Keratinocyte (primary cell): Measurements from ENCODE around the gene SLC38A8. TPM values are rescaled to one million over a fixed set of nuclear protein-coding genes. Genes with fewer than 3 reads are reported as not detected.

Experiments
- DNase-seq: peaks from one replicate; pipeline ENCODE4 v3.0.0-alpha.2; 2011; ENCODE audit warnings: low read depth, missing footprints, low spot score
- FAIRE-seq: peaks from 2 replicates; lab custom pipeline; 2011; peaks lifted over from hg19 to GRCh38; lab: Jason Lieb, UNC
- H2AFZ ChIP-seq: 2 replicates; pipeline ENCODE4 v1.6.0; 2012; ENCODE audit warnings: low read length, control low read depth, inconsistent platforms; ENCODE audit not compliant: control insufficient read depth
- H3K27ac ChIP-seq: 2 replicates; pipeline ENCODE4 v1.5.1; 2011; ENCODE audit warnings: low read length; ENCODE audit not compliant: control insufficient read depth, insufficient read depth
- H3K27me3 ChIP-seq: 3 replicates; pipeline ENCODE4 v1.6.0; 2011; ENCODE audit warnings: low read length; ENCODE audit not compliant: control insufficient read depth, insufficient read depth; ENCODE audit errors: extremely low read depth
- H3K36me3 ChIP-seq, 2 experiments: 2 replicates in 1 of 2; 3 replicates in 1 of 2; pipeline ENCODE4 v1.5.1; 2011; ENCODE audit warnings: low read length in 2 of 2, mild to moderate bottlenecking in 1 of 2; ENCODE audit not compliant: control insufficient read depth in 2 of 2, insufficient read depth in 2 of 2; ENCODE audit errors: extremely low read depth in 1 of 2
- H3K4me1 ChIP-seq: 3 replicates; pipeline ENCODE4 v1.5.1; 2011; ENCODE audit warnings: low read length; ENCODE audit not compliant: control insufficient read depth, insufficient read depth; ENCODE audit errors: extremely low read depth
- H3K4me2 ChIP-seq: 3 replicates; pipeline ENCODE4 v1.6.0; 2011; ENCODE audit warnings: low read depth, low read length; ENCODE audit not compliant: control insufficient read depth, insufficient read depth; ENCODE audit errors: extremely low read depth
- H3K4me3 ChIP-seq, 3 experiments: fragments of 200-600 bp in 1 of 3; sonication (generic) in 1 of 3; 2 replicates in 2 of 3; 3 replicates in 1 of 3; pipeline ENCODE4 v1.5.1; 2011 to 2016; ENCODE audit warnings: low read length in 3 of 3, mild to moderate bottlenecking in 3 of 3, control low read depth in 2 of 3, inconsistent platforms in 1 of 3, low read depth in 1 of 3, mixed read lengths in 1 of 3, mixed run types in 1 of 3, moderate library complexity in 1 of 3; ENCODE audit not compliant: control insufficient read depth in 2 of 3, insufficient read depth in 2 of 3; ENCODE audit errors: extremely low read depth in 1 of 3
- H3K79me2 ChIP-seq: 2 replicates; pipeline ENCODE4 v1.6.0; 2012; ENCODE audit warnings: low read length; ENCODE audit not compliant: control insufficient read depth, insufficient read depth
- H3K9ac ChIP-seq: 3 replicates; pipeline ENCODE4 v1.6.0; 2011; ENCODE audit warnings: low read length; ENCODE audit not compliant: control insufficient read depth, insufficient read depth; ENCODE audit errors: extremely low read depth
- H3K9me1 ChIP-seq: 3 replicates; pipeline ENCODE4 v1.6.0; 2011; ENCODE audit warnings: low read length; ENCODE audit not compliant: control insufficient read depth, insufficient read depth; ENCODE audit errors: extremely low read depth
- H3K9me3 ChIP-seq: 2 replicates; pipeline ENCODE4 v1.5.1; 2012; ENCODE audit warnings: low read depth, low read length; ENCODE audit not compliant: control insufficient read depth
- H4K20me1 ChIP-seq: 3 replicates; pipeline ENCODE4 v1.6.0; 2011; ENCODE audit warnings: low read length; ENCODE audit not compliant: control insufficient read depth, insufficient read depth; ENCODE audit errors: extremely low read depth
- CTCF ChIP-seq, 3 experiments: IDR thresholded peaks in 1 of 3; conservative IDR thresholded peaks in 1 of 3; optimal IDR thresholded peaks in 1 of 3; 2 replicates in 2 of 3; 3 replicates in 1 of 3; pipeline versions ENCODE3 to v1.5.1; 2011; ENCODE audit warnings: low read length in 3 of 3, mild to moderate bottlenecking in 3 of 3, moderate library complexity in 2 of 3, control low read depth in 1 of 3, inconsistent platforms in 1 of 3; ENCODE audit not compliant: insufficient read depth in 2 of 3; ENCODE audit errors: extremely low read depth in 1 of 3
- EZH2 ChIP-seq: IDR thresholded peaks from one replicate; pipeline ENCODE4 v1.6.1; 2012; ENCODE audit warnings: inconsistent platforms, mild to moderate bottlenecking, low read length, moderate library complexity
- dilution Hi-C: fragments of 300-500 bp; cut with MboI; formaldehyde crosslinking; loops from one replicate; pipeline ENCODE4 v1.7.0; 2020; ENCODE audit warnings: low sequenced_read_pairs; ENCODE audit not compliant: extremely low pct_ligation_motif_present
- polyA plus RNA-seq, 5 experiments: library from polyadenylated mRNA; depleted of rRNA in 3 of 5; stranded (reverse) in 3 of 5; stranded (forward) in 1 of 5; unstranded in 1 of 5; fragments of >200 nt; gene quantifications; 1 replicate in 1 of 5; 2 replicates in 3 of 5; 3 replicates in 1 of 5; pipeline versions ENCODE4 v1.2.1 to v1.2.3, GENCODE V29; 2011 to 2012; ENCODE audit warnings: missing spikeins in 2 of 5, low read depth in 1 of 5, low replicate concordance in 1 of 5

SLC38A8 gene
- polyA plus RNA-seq, 1 donor (not counting 4 experiments of a cell fraction or from before 2014, with no cell fraction given): not detected

DNA sequence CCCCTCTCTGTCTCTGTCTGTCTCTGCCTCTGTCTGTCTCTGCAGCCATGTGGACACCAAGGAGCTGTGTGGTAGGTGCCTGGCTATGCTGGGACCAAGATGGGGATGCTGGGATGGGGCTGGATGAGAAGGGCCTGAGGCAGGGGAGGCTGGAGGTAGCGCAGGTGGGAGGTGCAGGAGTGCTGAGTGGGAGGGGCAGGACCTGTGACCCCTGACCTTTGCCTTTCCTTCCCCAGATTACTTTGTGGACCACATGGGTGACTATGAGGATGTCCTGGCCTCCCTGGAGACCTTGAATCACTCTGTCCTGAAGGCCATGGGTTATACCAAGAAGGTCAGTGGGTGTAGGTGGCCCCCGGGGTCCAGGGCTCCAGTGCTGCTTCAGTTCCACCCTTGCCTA lies 61.8 kb downstream of the SLC38A8 start:
- H3K4me2 ChIP-seq: no peak overlapping the region
- DNase-seq (no peak), FAIRE-seq (no peak)
- no peak overlapping the region for H3K4me3 ChIP-seq
- H3K36me3 ChIP-seq: no peaks in the 10 kb centered on the region
- no peak overlapping the region for H2AFZ ChIP-seq
- dilution Hi-C loops: no loop called here
- no peaks in the 10 kb centered on the region for H3K4me1 ChIP-seq
- TF ChIP-seq EZH2 (no peak), CTCF (optimal IDR thresholded peaks at IDR 0.05 in 1 of 3, IDR thresholded peaks at IDR 0.05 in 1 of 3, conservative IDR thresholded peaks at IDR 0.05 in 1 of 3; ENCODE audit: extremely low read depth in 1 of 3, insufficient read depth in 2 of 3, low read length in 3 of 3) (no peak)
- H4K20me1 ChIP-seq: no peaks in the 10 kb centered on the region
- no peak overlapping the region for H3K9ac ChIP-seq
- no peak overlapping the region for H3K27ac ChIP-seq
- H3K9me3 ChIP-seq: peaks cover 6% of the 10 kb centered on the region
- H3K79me2 ChIP-seq: no peaks in the 10 kb centered on the region
- no peaks in the 10 kb centered on the region for H3K9me1 ChIP-seq
- H3K27me3 ChIP-seq: peaks cover 15% of the 10 kb centered on the region

DNA sequence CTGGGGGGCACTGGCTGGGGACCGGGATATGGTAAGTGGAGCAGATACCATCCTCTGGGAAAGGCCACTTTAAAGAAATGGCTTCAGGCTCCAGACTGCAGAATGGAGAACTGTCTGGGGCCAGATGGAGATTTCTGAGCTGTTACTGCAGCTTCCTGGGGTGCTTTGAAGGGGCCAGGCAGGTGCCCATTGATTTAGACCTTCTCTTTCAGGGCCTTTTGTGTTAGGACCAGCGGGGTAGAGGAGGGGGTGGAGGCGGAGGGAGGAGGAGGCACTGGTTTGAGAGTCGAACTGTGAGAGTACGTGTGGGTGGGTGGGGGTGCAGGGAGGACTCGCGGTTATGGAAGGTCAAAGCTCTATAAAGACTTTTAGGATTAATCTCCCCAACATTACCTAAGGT lies 63.2 kb downstream of the SLC38A8 start:
- no peak overlapping the region for H3K4me2 ChIP-seq
- H4K20me1 ChIP-seq: no peaks in the 10 kb centered on the region
- no peak overlapping the region for H3K9ac ChIP-seq
- no peak for TF ChIP-seq EZH2
- TF ChIP-seq CTCF (optimal IDR thresholded peaks at IDR 0.05 in 1 of 3, IDR thresholded peaks at IDR 0.05 in 1 of 3, conservative IDR thresholded peaks at IDR 0.05 in 1 of 3; ENCODE audit: extremely low read depth in 1 of 3, insufficient read depth in 2 of 3, low read length in 3 of 3): no peak
- no peak overlapping the region for H3K4me3 ChIP-seq
- H2AFZ ChIP-seq: no peak overlapping the region
- H3K9me3 ChIP-seq: peaks cover 6% of the 10 kb centered on the region
- dilution Hi-C loops: no loop called here
- H3K9me1 ChIP-seq: no peaks in the 10 kb centered on the region
- no peak for FAIRE-seq
- peaks cover 13% of the 10 kb centered on the region for H3K27me3 ChIP-seq
- no peak for DNase-seq
- no peaks in the 10 kb centered on the region for H3K79me2 ChIP-seq
- no peaks in the 10 kb centered on the region for H3K4me1 ChIP-seq
- no peak overlapping the region for H3K27ac ChIP-seq
- H3K36me3 ChIP-seq: no peaks in the 10 kb centered on the region
